HEK293 (cell line): Measurements from ENCODE around the gene PDK2.

Experiments
- CTCF ChIA-PET: fragments of 350-600 bp; formaldehyde crosslinking; extraction: SDS; loops from one replicate; lab custom pipeline; 2021; ENCODE audit warnings: antibody characterized with exemption; lab: Yijun Ruan, JAX
- POLR2A ChIA-PET: fragments of 300-600 bp; formaldehyde crosslinking; extraction: SDS; loops from one replicate; lab custom pipeline; 2020; ENCODE audit warnings: antibody characterized with exemption, inconsistent platforms; lab: Yijun Ruan, JAX
- H3K27ac ChIP-seq: fragments of 200-500 bp; sonication (Bioruptor generic); 2 replicates; pipeline ENCODE4 v1.5.1; 2014; ENCODE audit warnings: low read depth, low read length, control low read depth, inconsistent platforms; ENCODE audit errors: extremely low read depth
- H3K36me3 ChIP-seq, 2 experiments: fragments of 200-500 bp in 1 of 2; sonication (Bioruptor generic) in 1 of 2; 1 replicate in 1 of 2; 2 replicates in 1 of 2; pipeline ENCODE4 v1.5.1; 2014 to 2017; ENCODE audit warnings: inconsistent platforms in 2 of 2, low read length in 2 of 2; ENCODE audit not compliant: control insufficient read depth in 2 of 2, insufficient read depth in 1 of 2
- H3K4me1 ChIP-seq: fragments of 200-500 bp; sonication (Bioruptor generic); 2 replicates; pipeline ENCODE4 v1.5.1; 2014; ENCODE audit warnings: mild to moderate bottlenecking, low read length, inconsistent platforms; ENCODE audit not compliant: control insufficient read depth, insufficient read depth
- H3K4me3 ChIP-seq: 2 replicates; pipeline ENCODE4 v1.5.1; 2011; ENCODE audit warnings: low read depth, mild to moderate bottlenecking, control low read depth, low read length, moderate library complexity
- H3K9me3 ChIP-seq: fragments of 200-500 bp; sonication (Bioruptor generic); 2 replicates; pipeline ENCODE4 v1.5.1; 2014; ENCODE audit warnings: low read depth, low read length, inconsistent platforms; ENCODE audit not compliant: control insufficient read depth, insufficient read depth
- EGR2 ChIP-seq: fragments of 450-650 bp; formaldehyde crosslinking; IDR thresholded peaks from 2 replicates; pipeline ENCODE4 v1.5.1; 2016; ENCODE audit warnings: low read depth, missing biosample characterization, missing genetic modification characterization
- MYNN ChIP-seq: fragments of 450-650 bp; formaldehyde crosslinking; IDR thresholded peaks from 2 replicates; pipeline ENCODE4 v1.5.1; 2016; ENCODE audit warnings: missing biosample characterization, missing genetic modification characterization, borderline replicate concordance
- PRDM1 ChIP-seq: fragments of 450-650 bp; formaldehyde crosslinking; IDR thresholded peaks from 2 replicates; pipeline ENCODE4; 2016; ENCODE audit warnings: missing biosample characterization, missing genetic modification characterization
- TCF7L2 ChIP-seq: IDR thresholded peaks from 2 replicates; pipeline ENCODE4 v1.6.1; 2011; ENCODE audit warnings: low read depth, mild to moderate bottlenecking, inconsistent platforms, low read length, moderate library complexity, borderline replicate concordance
- ZEB2 ChIP-seq: fragments of 450-650 bp; formaldehyde crosslinking; IDR thresholded peaks from 2 replicates; pipeline ENCODE4 v1.5.1; 2016; ENCODE audit warnings: missing biosample characterization, missing genetic modification characterization
- ZFHX2 ChIP-seq: fragments of 450-650 bp; formaldehyde crosslinking; conservative IDR thresholded peaks from 2 replicates; pipeline ENCODE4 v1.5.1; 2016; ENCODE audit warnings: missing biosample characterization, missing genetic modification characterization
- ZNF366 ChIP-seq: fragments of 450-650 bp; formaldehyde crosslinking; conservative IDR thresholded peaks from 2 replicates; pipeline ENCODE4 v1.5.1; 2016; ENCODE audit warnings: missing biosample characterization, missing genetic modification characterization
- ZNF600 ChIP-seq: fragments of 450-650 bp; formaldehyde crosslinking; IDR thresholded peaks from 2 replicates; pipeline ENCODE4 v1.5.1; 2016; ENCODE audit warnings: missing biosample characterization, missing genetic modification characterization
- ZSCAN18 ChIP-seq: fragments of 450-650 bp; formaldehyde crosslinking; IDR thresholded peaks from 2 replicates; pipeline ENCODE4 v1.5.1; 2016; ENCODE audit warnings: missing biosample characterization, missing genetic modification characterization
- TF ChIP-seq, protein P1 (sequence below): fragments of 450-650 bp; formaldehyde crosslinking; IDR thresholded peaks from 2 replicates; pipeline ENCODE4 v1.5.1; 2016; ENCODE audit warnings: missing biosample characterization, missing genetic modification characterization
- TF ChIP-seq, protein P2 (sequence below): fragments of 450-650 bp; formaldehyde crosslinking; IDR thresholded peaks from 2 replicates; pipeline ENCODE4 v1.5.1; 2017; ENCODE audit warnings: missing biosample characterization, missing genetic modification characterization
- TF ChIP-seq, protein P3 (sequence below): fragments of 450-650 bp; formaldehyde crosslinking; IDR thresholded peaks from 2 replicates; pipeline ENCODE4 v1.5.1; 2016; ENCODE audit warnings: missing biosample characterization, missing genetic modification characterization
- TF ChIP-seq, protein P4 (sequence below): fragments of 450-650 bp; formaldehyde crosslinking; IDR thresholded peaks from 2 replicates; pipeline ENCODE4 v1.5.1; 2017; ENCODE audit warnings: missing biosample characterization, missing genetic modification characterization

Gene PDK2

DNA sequence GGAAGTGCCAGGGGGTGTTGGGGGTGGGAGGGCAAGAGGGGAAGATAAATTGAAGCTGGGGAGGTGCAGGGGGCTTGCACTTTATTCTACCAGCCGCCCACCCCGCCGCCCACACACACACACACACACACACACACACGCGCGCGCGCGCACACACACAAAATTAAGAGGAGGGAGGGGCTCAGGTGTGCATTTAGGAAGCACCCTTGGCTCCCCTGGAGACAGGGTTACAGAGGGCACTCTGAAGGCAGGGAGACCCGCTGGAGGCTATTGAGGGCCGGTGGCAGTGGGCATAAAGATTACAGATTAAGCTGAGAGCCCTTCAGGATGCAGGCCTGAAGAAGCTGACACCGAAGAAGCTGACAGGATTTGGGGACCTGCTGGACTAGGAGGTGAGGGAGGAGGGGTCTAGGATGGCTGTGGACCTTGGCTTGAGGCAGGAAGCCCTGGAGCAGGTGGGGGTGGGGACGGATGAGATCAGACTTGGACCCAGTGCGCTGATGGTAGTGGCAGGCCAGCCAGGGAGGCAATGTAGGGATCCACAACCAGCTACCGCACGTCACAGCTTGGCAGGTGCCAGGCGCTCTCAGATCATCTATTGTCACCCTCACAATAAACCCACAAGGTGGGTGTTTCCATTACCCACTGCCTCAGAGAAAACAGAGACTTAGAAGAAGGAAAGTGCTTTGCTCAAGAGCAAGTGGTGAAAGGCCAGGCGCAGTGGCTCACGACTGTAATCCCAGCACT is 35.6 kb downstream of the PDK2 start:
- POLR2A ChIA-PET: interaction anchor here (0.5 to 1.7 kb wide), 8 partner anchors 8 to 69 kb away, joined by 3 to 9 read pairs (median 6); no protein-coding TSS in a partner anchor
- Histone ChIP-seq H3K36me3 (peaks cover 0 to 25% of the 10 kb centered on the region in 2 experiments; a peak in 1 of 3 replicates), H3K9me3 (no peaks in the 10 kb centered on the region), H3K27ac (no peak overlapping the region), H3K4me3 (no peak overlapping the region), H3K4me1 (no peaks in the 10 kb centered on the region)
- CTCF ChIA-PET: interaction anchor here (0.6 to 3.1 kb wide), 9 partner anchors 9 to 69 kb away, joined by 4 to 23 read pairs (median 4); no protein-coding TSS in a partner anchor
- TF ChIP-seq ZFHX2 (tag by site-specific recombination) (peak; percentile 85), EGR2 (tag by site-specific recombination) (peak; percentile 78), ZNF600 (tag by site-specific recombination) (peak; percentile 58), PRDM1 (tag by site-specific recombination) (peak; percentile 81), ZEB2 (tag by site-specific recombination) (0 out of 2 replicates have a peak, but pooled peaks have one; percentile 10), ZNF366 (tag by site-specific recombination) (no peak), TCF7L2 (no peak)
- TF ChIP-seq, protein P1, sequence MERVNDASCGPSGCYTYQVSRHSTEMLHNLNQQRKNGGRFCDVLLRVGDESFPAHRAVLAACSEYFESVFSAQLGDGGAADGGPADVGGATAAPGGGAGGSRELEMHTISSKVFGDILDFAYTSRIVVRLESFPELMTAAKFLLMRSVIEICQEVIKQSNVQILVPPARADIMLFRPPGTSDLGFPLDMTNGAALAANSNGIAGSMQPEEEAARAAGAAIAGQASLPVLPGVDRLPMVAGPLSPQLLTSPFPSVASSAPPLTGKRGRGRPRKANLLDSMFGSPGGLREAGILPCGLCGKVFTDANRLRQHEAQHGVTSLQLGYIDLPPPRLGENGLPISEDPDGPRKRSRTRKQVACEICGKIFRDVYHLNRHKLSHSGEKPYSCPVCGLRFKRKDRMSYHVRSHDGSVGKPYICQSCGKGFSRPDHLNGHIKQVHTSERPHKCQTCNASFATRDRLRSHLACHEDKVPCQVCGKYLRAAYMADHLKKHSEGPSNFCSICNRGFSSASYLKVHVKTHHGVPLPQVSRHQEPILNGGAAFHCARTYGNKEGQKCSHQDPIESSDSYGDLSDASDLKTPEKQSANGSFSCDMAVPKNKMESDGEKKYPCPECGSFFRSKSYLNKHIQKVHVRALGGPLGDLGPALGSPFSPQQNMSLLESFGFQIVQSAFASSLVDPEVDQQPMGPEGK (tag by site-specific recombination): peak; percentile 24; the same call in 1 of the 2 replicates
- TF ChIP-seq, protein P2, sequence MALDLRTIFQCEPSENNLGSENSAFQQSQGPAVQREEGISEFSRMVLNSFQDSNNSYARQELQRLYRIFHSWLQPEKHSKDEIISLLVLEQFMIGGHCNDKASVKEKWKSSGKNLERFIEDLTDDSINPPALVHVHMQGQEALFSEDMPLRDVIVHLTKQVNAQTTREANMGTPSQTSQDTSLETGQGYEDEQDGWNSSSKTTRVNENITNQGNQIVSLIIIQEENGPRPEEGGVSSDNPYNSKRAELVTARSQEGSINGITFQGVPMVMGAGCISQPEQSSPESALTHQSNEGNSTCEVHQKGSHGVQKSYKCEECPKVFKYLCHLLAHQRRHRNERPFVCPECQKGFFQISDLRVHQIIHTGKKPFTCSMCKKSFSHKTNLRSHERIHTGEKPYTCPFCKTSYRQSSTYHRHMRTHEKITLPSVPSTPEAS (tag by site-specific recombination): peak; percentile 85

GRCh38 chr17:50132104-50132794 is 37.1 kb downstream of the PDK2 start:
- Histone ChIP-seq H3K4me3 (no peak overlapping the region), H3K4me1 (no peaks in the 10 kb centered on the region)
- ChIA-PET CTCF (interaction anchor here (1.0 to 3.1 kb wide), 7 partner anchors 9 to 64 kb away, joined by 3 to 15 read pairs (median 4); partner anchors contain the start of gene PDK2), POLR2A (interaction anchor here (0.7 to 1.5 kb wide), 4 partner anchors 9 to 76 kb away, joined by 3 to 9 read pairs (median 4); partner anchors contain the start of gene ITGA3)
- TF ChIP-seq MYNN (tag by site-specific recombination): no peak
- 0 out of 2 replicates have a peak, but pooled peaks have one; percentile 0 for TF ChIP-seq ZEB2 (tag by site-specific recombination)
- TF ChIP-seq, protein P3, sequence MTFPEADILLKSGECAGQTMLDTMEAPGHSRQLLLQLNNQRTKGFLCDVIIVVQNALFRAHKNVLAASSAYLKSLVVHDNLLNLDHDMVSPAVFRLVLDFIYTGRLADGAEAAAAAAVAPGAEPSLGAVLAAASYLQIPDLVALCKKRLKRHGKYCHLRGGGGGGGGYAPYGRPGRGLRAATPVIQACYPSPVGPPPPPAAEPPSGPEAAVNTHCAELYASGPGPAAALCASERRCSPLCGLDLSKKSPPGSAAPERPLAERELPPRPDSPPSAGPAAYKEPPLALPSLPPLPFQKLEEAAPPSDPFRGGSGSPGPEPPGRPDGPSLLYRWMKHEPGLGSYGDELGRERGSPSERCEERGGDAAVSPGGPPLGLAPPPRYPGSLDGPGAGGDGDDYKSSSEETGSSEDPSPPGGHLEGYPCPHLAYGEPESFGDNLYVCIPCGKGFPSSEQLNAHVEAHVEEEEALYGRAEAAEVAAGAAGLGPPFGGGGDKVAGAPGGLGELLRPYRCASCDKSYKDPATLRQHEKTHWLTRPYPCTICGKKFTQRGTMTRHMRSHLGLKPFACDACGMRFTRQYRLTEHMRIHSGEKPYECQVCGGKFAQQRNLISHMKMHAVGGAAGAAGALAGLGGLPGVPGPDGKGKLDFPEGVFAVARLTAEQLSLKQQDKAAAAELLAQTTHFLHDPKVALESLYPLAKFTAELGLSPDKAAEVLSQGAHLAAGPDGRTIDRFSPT (tag by site-specific recombination): no peak
- no peak for TF ChIP-seq ZSCAN18 (tag by site-specific recombination)
- TF ChIP-seq ZNF600 (tag by site-specific recombination): 0 out of 2 replicates have a peak, but pooled peaks have one; percentile 12
- TF ChIP-seq, protein P4, sequence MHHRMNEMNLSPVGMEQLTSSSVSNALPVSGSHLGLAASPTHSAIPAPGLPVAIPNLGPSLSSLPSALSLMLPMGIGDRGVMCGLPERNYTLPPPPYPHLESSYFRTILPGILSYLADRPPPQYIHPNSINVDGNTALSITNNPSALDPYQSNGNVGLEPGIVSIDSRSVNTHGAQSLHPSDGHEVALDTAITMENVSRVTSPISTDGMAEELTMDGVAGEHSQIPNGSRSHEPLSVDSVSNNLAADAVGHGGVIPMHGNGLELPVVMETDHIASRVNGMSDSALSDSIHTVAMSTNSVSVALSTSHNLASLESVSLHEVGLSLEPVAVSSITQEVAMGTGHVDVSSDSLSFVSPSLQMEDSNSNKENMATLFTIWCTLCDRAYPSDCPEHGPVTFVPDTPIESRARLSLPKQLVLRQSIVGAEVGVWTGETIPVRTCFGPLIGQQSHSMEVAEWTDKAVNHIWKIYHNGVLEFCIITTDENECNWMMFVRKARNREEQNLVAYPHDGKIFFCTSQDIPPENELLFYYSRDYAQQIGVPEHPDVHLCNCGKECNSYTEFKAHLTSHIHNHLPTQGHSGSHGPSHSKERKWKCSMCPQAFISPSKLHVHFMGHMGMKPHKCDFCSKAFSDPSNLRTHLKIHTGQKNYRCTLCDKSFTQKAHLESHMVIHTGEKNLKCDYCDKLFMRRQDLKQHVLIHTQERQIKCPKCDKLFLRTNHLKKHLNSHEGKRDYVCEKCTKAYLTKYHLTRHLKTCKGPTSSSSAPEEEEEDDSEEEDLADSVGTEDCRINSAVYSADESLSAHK (tag by site-specific recombination): peak; percentile 71; the same call in 1 of the 2 replicates
- TF ChIP-seq, all 188 proteins: peak for 3
- Histone ChIP-seq H3K36me3 (peaks cover 4 to 41% of the 10 kb centered on the region in 2 experiments; a peak in 2 of 3 replicates), H3K27ac (no peak overlapping the region), H3K9me3 (no peaks in the 10 kb centered on the region)
